NT2/D1 (cell line): ENCODE results near the gene C2orf81.

ENCODE experiments used
- SUZ12 ChIP-seq: IDR thresholded peaks from 2 replicates; pipeline ENCODE4 v1.6.1; 2011; ENCODE audit not compliant: insufficient read length, insufficient read depth; ENCODE audit errors: extremely low read depth
- YY1 ChIP-seq: IDR thresholded peaks from 2 replicates; pipeline ENCODE4 v1.6.1; 2011; ENCODE audit not compliant: insufficient read length, insufficient read depth
- ZNF274 ChIP-seq: IDR thresholded peaks from 2 replicates; pipeline ENCODE4 v1.6.1; 2011; ENCODE audit warnings: mild to moderate bottlenecking, low read depth, low read length

DNA sequence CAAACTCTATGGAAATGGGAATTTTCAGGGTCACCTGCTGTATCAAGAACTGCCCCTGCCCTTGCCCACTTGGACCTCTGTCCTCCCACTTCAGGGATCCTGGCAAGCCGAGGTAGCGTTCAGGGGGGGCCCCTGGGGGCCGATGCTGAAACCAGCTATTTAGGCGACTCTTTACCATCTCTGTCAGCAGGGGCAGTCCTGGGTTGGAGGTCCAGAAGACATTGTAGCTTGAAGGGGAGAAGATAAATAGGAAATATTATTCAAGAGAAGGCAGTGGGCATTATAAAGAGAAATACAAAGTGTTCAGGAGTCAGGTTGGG lies 41.3 kb upstream of the C2orf81 start:
- TF ChIP-seq YY1, result no peak
- no peak for TF ChIP-seq ZNF274
- TF ChIP-seq SUZ12, result no peak
